Uterus (tissue), 4 donors: Measurements from ENCODE around the gene EFCAB13. TPM values are rescaled to one million over a fixed set of nuclear protein-coding genes. Genes with fewer than 3 reads are reported as not detected.

Source experiments
- DNase-seq, 2 donors: peaks; one replicate each; pipeline ENCODE4 v3.0.0-alpha.2; 2019 to 2020
- H3K27ac ChIP-seq, 2 donors: fragments of 200-600 bp; sonication (generic); 1 replicate in 1 of 2; 2 replicates in 1 of 2; pipeline ENCODE4 v1.5.1; 2016 to 2018
- H3K27me3 ChIP-seq, 2 donors: fragments of 200-600 bp; sonication (generic); one replicate each; pipeline ENCODE4 v1.5.1; 2018 to 2019; ENCODE audit warnings: control low read depth in 1 of 2
- H3K36me3 ChIP-seq, 2 donors: fragments of 200-600 bp; sonication (generic); one replicate each; pipeline ENCODE4 v1.5.1; 2019; ENCODE audit warnings: control low read depth in 1 of 2
- H3K4me1 ChIP-seq, 2 donors: fragments of 200-600 bp; sonication (generic); one replicate each; pipeline ENCODE4 v1.5.1; 2018 to 2019; ENCODE audit warnings: control low read depth in 1 of 2
- H3K4me3 ChIP-seq, 2 donors: fragments of 200-600 bp; sonication (generic); 1 replicate in 1 of 2; 2 replicates in 1 of 2; pipeline ENCODE4 v1.5.1; 2018 to 2019; ENCODE audit warnings: mild to moderate bottlenecking in 1 of 2
- H3K9me3 ChIP-seq, 2 donors: fragments of 200-600 bp; sonication (generic); one replicate each; pipeline ENCODE4 v1.5.1; 2019; ENCODE audit warnings: control low read depth in 1 of 2
- CTCF ChIP-seq, 4 experiments: fragments of 200-600 bp in 2 of 4; fragments of 450-650 bp in 2 of 4; sonication (generic) in 2 of 4; IDR thresholded peaks; one replicate each; pipeline ENCODE4 v1.5.1; 2016 to 2019; ENCODE audit warnings: antibody characterized with exemption in 4 of 4, mild to moderate bottlenecking in 2 of 4, moderate library complexity in 1 of 4
- POLR2A ChIP-seq, 2 donors: fragments of 450-650 bp; IDR thresholded peaks; one replicate each; pipeline ENCODE4 v1.6.1; 2016; ENCODE audit warnings: antibody characterized with exemption in 2 of 2, mild to moderate bottlenecking in 1 of 2, moderate library complexity in 1 of 2
- intact Hi-C: fragments of 100-400 bp; cut with DNase I; formaldehyde crosslinking; loops from one replicate; pipeline ENCODE4 v1.15.1; 2023; ENCODE audit warnings: low total_unique reads
- total RNA-seq, 4 donors: library from RNA; depleted of rRNA in 3 of 4; stranded (reverse); fragments of >200 nt in 3 of 4; gene quantifications; one replicate each; pipeline versions ENCODE4 v1.1.0 to v1.2.4, GENCODE V29; 2014 to 2023
- donor health status: DM: yes; HTN: yes; CAD: no.

The EFCAB13 gene
- total RNA-seq, 4 donors from 2014 or later: 9.2 to 22.8 (median 14.5) TPM

- peak overlapping the region; percentile 92 to 95 for H3K27ac ChIP-seq
- peaks cover 25 to 30% of the 10 kb centered on the region in 2 donors for H3K4me1 ChIP-seq
- H3K4me3 ChIP-seq: no peak overlapping the region
- no peaks in the 10 kb centered on the region for H3K9me3 ChIP-seq
- DNase-seq: no peak
- no peaks in the 10 kb centered on the region for H3K36me3 ChIP-seq
- intact Hi-C loops: no loop called here
- TF ChIP-seq POLR2A (IDR thresholded peaks at IDR 0.05): no peak
- no peak for TF ChIP-seq CTCF (IDR thresholded peaks at IDR 0.05)
- H3K27me3 ChIP-seq: no peaks in the 10 kb centered on the region
Observed at GRCh38 chr17:47281216-47281615, 42.5 kb upstream of the EFCAB13 start.

GRCh38 chr17:47285003-47285402 lies 38.8 kb upstream of the EFCAB13 start:
- Histone ChIP-seq H3K4me1 (peaks cover 5 to 10% of the 10 kb centered on the region in 2 donors), H3K9me3 (no peaks in the 10 kb centered on the region), H3K4me3 (no peak overlapping the region), H3K36me3 (no peaks in the 10 kb centered on the region), H3K27me3 (no peaks in the 10 kb centered on the region), H3K27ac (no peak overlapping the region)
- no peak for DNase-seq
- TF ChIP-seq CTCF (IDR thresholded peaks at IDR 0.05): no peak
- no peak for TF ChIP-seq POLR2A (IDR thresholded peaks at IDR 0.05)
- intact Hi-C loops: no loop called here

GRCh38 chr17:47286198-47286914 lies 37.4 kb upstream of the EFCAB13 start:
- Histone ChIP-seq H3K27ac (no peak overlapping the region), H3K9me3 (no peaks in the 10 kb centered on the region), H3K4me1 (no peaks in the 10 kb centered on the region), H3K36me3 (no peaks in the 10 kb centered on the region), H3K4me3 (no peak overlapping the region), H3K27me3 (no peaks in the 10 kb centered on the region)
- no peak for DNase-seq
- intact Hi-C loops: no loop called here
- TF ChIP-seq POLR2A (IDR thresholded peaks at IDR 0.05): no peak
- TF ChIP-seq CTCF (IDR thresholded peaks at IDR 0.05): no peak

- DNase-seq: no peak
- Histone ChIP-seq H3K27ac (no peak overlapping the region), H3K9me3 (no peaks in the 10 kb centered on the region), H3K4me3 (no peak overlapping the region), H3K27me3 (no peaks in the 10 kb centered on the region), H3K36me3 (no peaks in the 10 kb centered on the region), H3K4me1 (no peaks in the 10 kb centered on the region)
- intact Hi-C loops: no loop called here
- TF ChIP-seq POLR2A (IDR thresholded peaks at IDR 0.05): no peak
- TF ChIP-seq CTCF (IDR thresholded peaks at IDR 0.05): no peak
Observed at GRCh38 chr17:47287068-47287467, 36.7 kb upstream of the EFCAB13 start.

- H3K9me3 ChIP-seq: no peaks in the 10 kb centered on the region
- H3K27ac ChIP-seq: no peak overlapping the region
- H3K4me3 ChIP-seq: no peak overlapping the region
- intact Hi-C loops: no loop called here
- H3K4me1 ChIP-seq: no peaks in the 10 kb centered on the region
- no peaks in the 10 kb centered on the region for H3K27me3 ChIP-seq
- H3K36me3 ChIP-seq: no peaks in the 10 kb centered on the region
- no peak for DNase-seq
- TF ChIP-seq POLR2A (IDR thresholded peaks at IDR 0.05): no peak
- TF ChIP-seq CTCF (IDR thresholded peaks at IDR 0.05): no peak
Observed at GRCh38 chr17:47287639-47288038, 36.1 kb upstream of the EFCAB13 start.
